HepG2 (cell line): Measurements from ENCODE around the gene ZNF264. TPM values are rescaled to one million over a fixed set of nuclear protein-coding genes. Genes with fewer than 3 reads are reported as not detected.

Experiments
- AKAP8 ChIP-seq: sonication (generic); formaldehyde crosslinking; IDR thresholded peaks from 2 replicates; pipeline ENCODE4 v1.5.1; 2020; ENCODE audit warnings: mild to moderate bottlenecking, missing genetic modification reagents
- BCL6 ChIP-seq: IDR thresholded peaks from 2 replicates; pipeline ENCODE4 v1.6.1; 2016; ENCODE audit warnings: missing genetic modification reagents, missing compliant biosample characterization
- CEBPB ChIP-seq: IDR thresholded peaks from 2 replicates; pipeline ENCODE4 v1.6.1; 2011; ENCODE audit warnings: low read depth, low read length, improper control_type of control experiment, borderline replicate concordance
- ISX ChIP-seq: sonication (generic); formaldehyde crosslinking; conservative IDR thresholded peaks from 2 replicates; pipeline ENCODE4 v1.5.0; 2020; ENCODE audit warnings: missing genetic modification reagents
- KMT2B ChIP-seq: IDR thresholded peaks from 2 replicates; pipeline ENCODE4 v1.6.1; 2016; ENCODE audit warnings: missing genetic modification reagents, missing compliant biosample characterization
- MYPOP ChIP-seq: sonication (generic); formaldehyde crosslinking; IDR thresholded peaks from 2 replicates; pipeline ENCODE4 v1.8.1; 2023; ENCODE audit warnings: mild to moderate bottlenecking, moderate library complexity, missing genetic modification reagents
- NFE2L2 ChIP-seq: fragments of 150-350 bp; IDR thresholded peaks from 2 replicates; pipeline ENCODE4 v1.6.1; 2014; ENCODE audit warnings: low read length
- SKI ChIP-seq: fragments of 450-650 bp; IDR thresholded peaks from one replicate; pipeline ENCODE4 v1.6.1; 2018; ENCODE audit warnings: mild to moderate bottlenecking; ENCODE audit not compliant: partially characterized antibody
- STAG1 ChIP-seq: sonication (generic); formaldehyde crosslinking; IDR thresholded peaks from 2 replicates; pipeline ENCODE4 v1.4.0; 2020; ENCODE audit warnings: missing genetic modification reagents
- TBL1XR1 ChIP-seq: fragments of 150-350 bp; IDR thresholded peaks from 2 replicates; pipeline ENCODE4 v1.6.1; 2014; ENCODE audit warnings: borderline replicate concordance, low read length; ENCODE audit not compliant: partially characterized antibody
- TCF12 ChIP-seq, 2 experiments: fragments of 450-650 bp in 1 of 2; sonication (generic) in 1 of 2; formaldehyde crosslinking in 1 of 2; IDR thresholded peaks; 2 replicates each; pipeline versions ENCODE4 v1.6.1 to v1.8.0; 2017 to 2022; ENCODE audit warnings: antibody characterized with exemption in 1 of 2, mild to moderate bottlenecking in 1 of 2, missing genetic modification reagents in 1 of 2, moderate library complexity in 1 of 2
- ZC3H13 ChIP-seq: sonication (generic); formaldehyde crosslinking; IDR thresholded peaks from 2 replicates; pipeline ENCODE4 v1.8.1; 2023; ENCODE audit warnings: mild to moderate bottlenecking, missing genetic modification reagents, moderate library complexity
- ZNF20 ChIP-seq: sonication (generic); formaldehyde crosslinking; IDR thresholded peaks from 2 replicates; pipeline ENCODE4 v1.4.0; 2020; ENCODE audit warnings: mild to moderate bottlenecking, moderate library complexity, missing genetic modification reagents
- ZNF33A ChIP-seq: sonication (generic); formaldehyde crosslinking; IDR thresholded peaks from 2 replicates; pipeline ENCODE4 v1.5.1; 2020; ENCODE audit warnings: missing genetic modification reagents, mild to moderate bottlenecking, moderate library complexity, borderline replicate concordance
- ZNF564 ChIP-seq: sonication (generic); formaldehyde crosslinking; IDR thresholded peaks from 2 replicates; pipeline ENCODE4 v1.8.1; 2023; ENCODE audit warnings: mild to moderate bottlenecking, missing genetic modification reagents
- ZNF713 ChIP-seq: sonication (generic); formaldehyde crosslinking; IDR thresholded peaks from 2 replicates; pipeline ENCODE4 v1.4.0; 2020; ENCODE audit warnings: mild to moderate bottlenecking, missing genetic modification reagents
- ZNF768 ChIP-seq: sonication (generic); formaldehyde crosslinking; IDR thresholded peaks from 2 replicates; pipeline ENCODE4 v1.4.0; 2020; ENCODE audit warnings: missing genetic modification reagents
- ZNF891 ChIP-seq: sonication (generic); formaldehyde crosslinking; IDR thresholded peaks from 2 replicates; pipeline ENCODE4 v1.5.0; 2020; ENCODE audit warnings: mild to moderate bottlenecking, missing genetic modification reagents
- polyA plus RNA-seq, 8 experiments: library from polyadenylated mRNA; depleted of rRNA in 3 of 8; stranded (reverse) in 7 of 8; unstranded in 1 of 8; fragments of >200 nt; fragmentation: Illumina TruSeq in 4 of 8; extraction: Trizol in 4 of 8; gene quantifications; 2 replicates each; pipeline versions ENCODE4 v1.2.1 to v1.2.3, GENCODE V29; 2011 to 2016; ENCODE audit warnings: low read depth in 4 of 8, missing spikeins in 1 of 8, mixed read lengths in 1 of 8; ENCODE audit not compliant: insufficient read depth in 1 of 8
- total RNA-seq, 5 experiments: library from RNA; depleted of rRNA; stranded (reverse); fragments of >200 nt; fragmentation: Illumina TruSeq; extraction: Trizol; gene quantifications; 2 replicates each; pipeline ENCODE4 v1.2.3, GENCODE V29; 2016; ENCODE audit warnings: low read depth in 1 of 5
- TF ChIP-seq, protein P1 (sequence below): sonication (generic); formaldehyde crosslinking; IDR thresholded peaks from 2 replicates; pipeline ENCODE4 v1.5.1; 2020; ENCODE audit warnings: missing genetic modification reagents, mild to moderate bottlenecking, borderline replicate concordance
- TF ChIP-seq, protein P2 (sequence below): sonication (generic); formaldehyde crosslinking; IDR thresholded peaks from 2 replicates; pipeline ENCODE4 v1.9.0; 2021; ENCODE audit warnings: missing genetic modification reagents, borderline replicate concordance

Gene ZNF264
- total and polyA plus RNA-seq, 2 of the 13 experiments (the other 11 are each of a cell fraction or from before 2014, with no cell fraction given): 3.5 to 17.6 TPM

DNA sequence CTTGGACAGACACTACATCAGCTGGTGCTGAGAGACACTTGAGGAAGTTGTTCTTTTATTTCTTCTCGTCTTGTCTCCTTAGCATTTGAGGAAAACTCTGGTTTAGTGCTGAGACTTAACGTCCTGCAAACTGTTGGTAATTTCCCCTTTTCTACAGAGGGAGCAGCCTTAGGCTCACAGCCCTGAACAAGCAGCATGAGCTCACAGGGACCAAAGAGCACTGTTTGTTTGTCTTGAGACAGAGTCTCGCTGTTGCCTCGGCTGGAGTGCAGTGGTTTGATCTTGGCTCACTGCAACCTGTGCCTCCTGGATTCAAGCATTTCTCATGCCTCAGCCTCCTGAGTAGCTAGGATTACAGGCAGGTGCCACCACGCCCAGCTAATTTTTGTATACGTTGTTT lies 54.7 kb downstream of the ZNF264 start (continued):
- no peak for TF ChIP-seq ZNF20 (CRISPR knock-in tag)
- no peak for TF ChIP-seq ZNF768 (CRISPR knock-in tag)
- TF ChIP-seq SKI: no peak
- TF ChIP-seq ZNF891 (CRISPR knock-in tag): no peak
- no peak for TF ChIP-seq TBL1XR1
- no peak for TF ChIP-seq ZNF564 (CRISPR knock-in tag)
- no peak for TF ChIP-seq CEBPB
- TF ChIP-seq AKAP8 (CRISPR knock-in tag): no peak
- TF ChIP-seq, protein P1, sequence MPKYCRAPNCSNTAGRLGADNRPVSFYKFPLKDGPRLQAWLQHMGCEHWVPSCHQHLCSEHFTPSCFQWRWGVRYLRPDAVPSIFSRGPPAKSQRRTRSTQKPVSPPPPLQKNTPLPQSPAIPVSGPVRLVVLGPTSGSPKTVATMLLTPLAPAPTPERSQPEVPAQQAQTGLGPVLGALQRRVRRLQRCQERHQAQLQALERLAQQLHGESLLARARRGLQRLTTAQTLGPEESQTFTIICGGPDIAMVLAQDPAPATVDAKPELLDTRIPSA (CRISPR knock-in tag): no peak
- no peak for TF ChIP-seq ZNF713 (CRISPR knock-in tag)
- no peak for TF ChIP-seq ZNF33A (CRISPR knock-in tag)
- TF ChIP-seq ZC3H13 (CRISPR knock-in tag): no peak
- peak; percentile 33; the same call in 1 of the 2 replicates for TF ChIP-seq BCL6 (CRISPR knock-in tag)
- TF ChIP-seq KMT2B (CRISPR knock-in tag): no peak
- TF ChIP-seq MYPOP (CRISPR knock-in tag): no peak
- peak; percentile 38; the same call in 1 of the 2 replicates for TF ChIP-seq STAG1 (CRISPR knock-in tag)
- no peak for TF ChIP-seq ISX (CRISPR knock-in tag)
- TF ChIP-seq, protein P2, sequence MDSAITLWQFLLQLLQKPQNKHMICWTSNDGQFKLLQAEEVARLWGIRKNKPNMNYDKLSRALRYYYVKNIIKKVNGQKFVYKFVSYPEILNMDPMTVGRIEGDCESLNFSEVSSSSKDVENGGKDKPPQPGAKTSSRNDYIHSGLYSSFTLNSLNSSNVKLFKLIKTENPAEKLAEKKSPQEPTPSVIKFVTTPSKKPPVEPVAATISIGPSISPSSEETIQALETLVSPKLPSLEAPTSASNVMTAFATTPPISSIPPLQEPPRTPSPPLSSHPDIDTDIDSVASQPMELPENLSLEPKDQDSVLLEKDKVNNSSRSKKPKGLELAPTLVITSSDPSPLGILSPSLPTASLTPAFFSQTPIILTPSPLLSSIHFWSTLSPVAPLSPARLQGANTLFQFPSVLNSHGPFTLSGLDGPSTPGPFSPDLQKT (CRISPR knock-in tag): no peak
- TF ChIP-seq NFE2L2: no peak
- no peak for TF ChIP-seq TCF12 (IDR thresholded peaks at IDR 0.05)
- no peak for TF ChIP-seq TCF12 (CRISPR knock-in tag; IDR thresholded peaks at IDR 0.05)
